H1 (cell line): ENCODE results near the gene ZNF200. TPM values are rescaled to one million over a fixed set of nuclear protein-coding genes. Genes with fewer than 3 reads are reported as not detected.

Experiments
- BCL11A ChIP-seq, 2 experiments: IDR thresholded peaks; one replicate each; pipeline ENCODE4 v1.6.1; 2011; ENCODE audit warnings: low read depth in 2 of 2, low read length in 2 of 2, mild to moderate bottlenecking in 2 of 2
- CHD7 ChIP-seq: fragments of 300-600 bp; sonication (generic); IDR thresholded peaks from 2 replicates; pipeline ENCODE4 v1.7.1; 2012; ENCODE audit warnings: low read length, moderate library complexity, mild to moderate bottlenecking, inconsistent platforms; ENCODE audit not compliant: insufficient replicate concordance
- JUND ChIP-seq: IDR thresholded peaks from 2 replicates; pipeline ENCODE4 v1.6.1; 2011; ENCODE audit warnings: mild to moderate bottlenecking, improper control_type of control experiment, low read length
- KDM5A ChIP-seq: fragments of 200-600 bp; IDR thresholded peaks from 2 replicates; pipeline ENCODE4 v1.7.1; 2012; ENCODE audit warnings: mild to moderate bottlenecking, low read length, inconsistent platforms, mixed read lengths
- MAFK ChIP-seq: IDR thresholded peaks from 2 replicates; pipeline ENCODE4 v1.6.1; 2012; ENCODE audit warnings: low read depth, mild to moderate bottlenecking, improper control_type of control experiment, low read length
- POLR2A ChIP-seq, 2 experiments: IDR thresholded peaks; 1 replicate in 1 of 2; 2 replicates in 1 of 2; pipeline ENCODE4 v1.6.1; 2011; ENCODE audit warnings: low read depth in 2 of 2, low read length in 2 of 2, mild to moderate bottlenecking in 2 of 2; ENCODE audit errors: control extremely low read depth in 1 of 2
- SP4 ChIP-seq: IDR thresholded peaks from 2 replicates; pipeline ENCODE4 v1.6.1; 2012; ENCODE audit warnings: low read length, inconsistent platforms
- TEAD4 ChIP-seq: IDR thresholded peaks from 2 replicates; pipeline ENCODE4 v1.6.1; 2012; ENCODE audit warnings: low read depth, low read length, inconsistent platforms, mixed read lengths
- USF2 ChIP-seq: IDR thresholded peaks from 2 replicates; pipeline ENCODE4 v1.6.1; 2011; ENCODE audit warnings: low read length, improper control_type of control experiment
- polyA plus RNA-seq, 7 experiments: library from polyadenylated mRNA; depleted of rRNA in 3 of 7; stranded (reverse) in 5 of 7; unstranded in 2 of 7; fragments of >200 nt in 5 of 7; fragments of 200-250 nt in 2 of 7; gene quantifications; 1 replicate in 5 of 7; 2 replicates in 1 of 7; 4 replicates in 1 of 7; pipeline versions ENCODE4 v1.2.1 to v1.2.3, GENCODE V29; 2011 to 2013; ENCODE audit warnings: missing spikeins in 2 of 7, mixed read lengths in 2 of 7
- total RNA-seq: library from RNA; stranded (reverse); fragmentation: NEBNext Ultra II Directional; extraction: Animal tissue kit (Norgen Biotek cat#: 25700); gene quantifications from 2 replicates; pipeline ENCODE4 v1.2.1, GENCODE V29; 2021

The ZNF200 gene
- total and polyA plus RNA-seq, 2 of the 8 experiments (the other 6 are each of a cell fraction or from before 2014, with no cell fraction given), result 2.7 to 9.9 TPM

GRCh38 chr16:3188925-3189825 lies 45.8 kb downstream of the ZNF200 start (continued):
- TF ChIP-seq POLR2A (IDR thresholded peaks at IDR 0.05; ENCODE audit: control extremely low read depth in 1 of 2, low read depth in 2 of 2, low read length in 2 of 2) (no peak), JUND (no peak), BCL11A (IDR thresholded peaks at IDR 0.05; ENCODE audit: low read depth in 2 of 2, low read length in 2 of 2) (no peak), SP4 (0 out of 2 replicates have a peak, but pooled peaks have one; percentile 26), TEAD4 (peak; percentile 57), USF2 (no peak), MAFK (peak; percentile 54; the same call in 1 of the 2 replicates), KDM5A (no peak), CHD7 (no peak)
